Right lobe of liver (tissue), 4 donors: ENCODE measurements around the gene GADL1.

Experiments
- POLR2A ChIP-seq: fragments of 450-650 bp; IDR thresholded peaks from one replicate; pipeline ENCODE4 v1.6.1; 2017; ENCODE audit warnings: antibody characterized with exemption, mild to moderate bottlenecking
- TF ChIP-seq, protein P1 (sequence below), 4 donors: fragments of 200-600 bp in 3 of 4; fragments of 450-650 bp in 1 of 4; IDR thresholded peaks; one replicate each; pipeline versions ENCODE4 v1.5.1 to v1.8.0; 2016 to 2022; ENCODE audit warnings: antibody characterized with exemption in 4 of 4, mild to moderate bottlenecking in 2 of 4
- donor health status: DM: no; HTN: no; CAD: no.
- donor health status: DM: no; HTN: no; CAD: no.
- donor health status: DM: no; HTN: yes; CAD: no.

DNA sequence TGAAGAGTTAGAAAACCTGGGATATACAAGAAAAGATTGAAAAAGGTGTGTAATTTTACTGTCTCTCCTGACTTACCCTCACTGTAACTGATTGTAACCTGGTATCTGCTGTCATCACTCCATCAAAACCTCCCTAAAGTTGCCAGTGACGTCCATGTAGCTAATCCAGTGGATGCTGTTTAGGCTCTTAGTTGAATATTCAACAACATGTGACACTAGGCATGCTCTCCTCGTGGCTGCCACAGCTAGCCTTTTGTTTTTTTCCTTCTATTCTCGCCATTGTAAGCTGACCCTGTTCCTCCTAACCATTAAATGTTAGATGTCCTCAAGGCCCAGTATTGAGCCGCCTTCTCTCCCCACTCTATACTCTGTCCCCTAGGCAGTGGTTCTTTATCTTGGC lies 41.6 kb downstream of the GADL1 start:
- TF ChIP-seq, protein P1, sequence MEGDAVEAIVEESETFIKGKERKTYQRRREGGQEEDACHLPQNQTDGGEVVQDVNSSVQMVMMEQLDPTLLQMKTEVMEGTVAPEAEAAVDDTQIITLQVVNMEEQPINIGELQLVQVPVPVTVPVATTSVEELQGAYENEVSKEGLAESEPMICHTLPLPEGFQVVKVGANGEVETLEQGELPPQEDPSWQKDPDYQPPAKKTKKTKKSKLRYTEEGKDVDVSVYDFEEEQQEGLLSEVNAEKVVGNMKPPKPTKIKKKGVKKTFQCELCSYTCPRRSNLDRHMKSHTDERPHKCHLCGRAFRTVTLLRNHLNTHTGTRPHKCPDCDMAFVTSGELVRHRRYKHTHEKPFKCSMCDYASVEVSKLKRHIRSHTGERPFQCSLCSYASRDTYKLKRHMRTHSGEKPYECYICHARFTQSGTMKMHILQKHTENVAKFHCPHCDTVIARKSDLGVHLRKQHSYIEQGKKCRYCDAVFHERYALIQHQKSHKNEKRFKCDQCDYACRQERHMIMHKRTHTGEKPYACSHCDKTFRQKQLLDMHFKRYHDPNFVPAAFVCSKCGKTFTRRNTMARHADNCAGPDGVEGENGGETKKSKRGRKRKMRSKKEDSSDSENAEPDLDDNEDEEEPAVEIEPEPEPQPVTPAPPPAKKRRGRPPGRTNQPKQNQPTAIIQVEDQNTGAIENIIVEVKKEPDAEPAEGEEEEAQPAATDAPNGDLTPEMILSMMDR (IDR thresholded peaks at IDR 0.05): no peak
- no peak for TF ChIP-seq POLR2A
